Right cardiac atrium (tissue), 5 donors: ENCODE measurements around the gene SEMA5A. TPM values are rescaled to one million over a fixed set of nuclear protein-coding genes. Genes with fewer than 3 reads are reported as not detected.

ENCODE experiments used
- ATAC-seq, 2 donors: fragments of 200-7000 bp; cut with Tn5 transposase; one replicate each; pipeline versions ENCODE4 v1.8.0 to v1.9.1; 2020; ENCODE audit warnings: moderate library complexity in 2 of 2, mild to moderate bottlenecking in 1 of 2
- DNase-seq, 3 donors: peaks; one replicate each; pipeline ENCODE4 v3.0.0-alpha.2; 2020
- H3K27ac ChIP-seq: one replicate; pipeline ENCODE4 v1.5.1; 2013; ENCODE audit warnings: mild to moderate bottlenecking, low read length, control low read depth, moderate library complexity
- H3K27me3 ChIP-seq: one replicate; pipeline ENCODE4 v1.6.1; 2013; ENCODE audit not compliant: control insufficient read depth, insufficient read depth
- H3K4me1 ChIP-seq: one replicate; pipeline ENCODE4 v1.6.1; 2013; ENCODE audit warnings: low read length; ENCODE audit not compliant: control insufficient read depth, insufficient read depth
- H3K4me3 ChIP-seq: one replicate; pipeline ENCODE4 v1.5.1; 2013; ENCODE audit warnings: low read length, control low read depth
- H3K9me3 ChIP-seq: one replicate; pipeline ENCODE4 v1.6.1; 2013; ENCODE audit warnings: low read length; ENCODE audit not compliant: control insufficient read depth
- WGBS: extraction: QIAGEN DNeasy Blood & Tissue Kit; methylation state at CpG from one replicate; pipeline ENCODE4 v1.1.7; 2013; 5-methylcytosine and 5-hydroxymethylcytosine counted together
- intact Hi-C, 4 donors: fragments of 100-400 bp; cut with DNase I; formaldehyde crosslinking; loops; one replicate each; pipeline versions ENCODE4 v1.11.0 to v1.14.0; 2022 to 2023
- polyA plus RNA-seq: library from polyadenylated mRNA; stranded (reverse); fragments of 200-250 nt; gene quantifications from one replicate; pipeline ENCODE4 v1.2.3, GENCODE V29; 2013
- total RNA-seq, 4 donors: library from RNA; stranded (reverse); fragmentation: NEBNext Ultra II Directional; extraction: Animal tissue kit (Norgen Biotek cat#: 25700); gene quantifications; one replicate each; pipeline ENCODE4 v1.2.1, GENCODE V29; 2021
- donor health status: healthy with polysubstance abuse.
- donor health status: DM: no; HTN: yes; CAD: no.
- donor health status: DM: no; HTN: no; CAD: no.
- donor health status: DM: no; HTN: yes; CAD: no; lungs with severe emphysema.
- donor health status: DM: yes; HTN: yes; CAD: no.

SEMA5A gene
- total and polyA plus RNA-seq, 5 donors: 6.7 to 28.2 (median 23.9) TPM

GRCh38 chr5:9140711-9141110 lies 405.2 kb downstream of the SEMA5A start:
- DNase-seq (no peak), ATAC-seq (no peak)
- Histone ChIP-seq H3K4me1 (no peaks in the 10 kb centered on the region), H3K27ac (no peak overlapping the region), H3K9me3 (peaks cover 2% of the 10 kb centered on the region), H3K27me3 (no peaks in the 10 kb centered on the region), H3K4me3 (no peak overlapping the region)
- 49% methylated on average over 5 of the region's 5 CpGs for WGBS
- intact Hi-C loops: no loop called here

- Histone ChIP-seq H3K4me1 (no peaks in the 10 kb centered on the region), H3K9me3 (peaks cover 2% of the 10 kb centered on the region), H3K4me3 (no peak overlapping the region), H3K27ac (no peak overlapping the region), H3K27me3 (no peaks in the 10 kb centered on the region)
- no peak for ATAC-seq
- no peak for DNase-seq
- WGBS: 74% methylated on average over 4 of the region's 4 CpGs
- intact Hi-C loops: no loop called here
Measured at GRCh38 chr5:9140202-9140601, 405.7 kb downstream of the SEMA5A start.

- Histone ChIP-seq H3K4me3 (no peak overlapping the region), H3K27me3 (no peaks in the 10 kb centered on the region), H3K9me3 (no peaks in the 10 kb centered on the region), H3K27ac (no peak overlapping the region), H3K4me1 (no peaks in the 10 kb centered on the region)
- ATAC-seq (no peak), DNase-seq (no peak)
- intact Hi-C loops: no loop called here
Measured at GRCh38 chr5:9139344-9139743, 406.5 kb downstream of the SEMA5A start.

- Histone ChIP-seq H3K4me3 (no peak overlapping the region), H3K27ac (no peak overlapping the region), H3K27me3 (no peaks in the 10 kb centered on the region), H3K9me3 (no peaks in the 10 kb centered on the region), H3K4me1 (no peaks in the 10 kb centered on the region)
- ATAC-seq: no peak
- WGBS: 93% methylated on average over 2 of the region's 2 CpGs
- intact Hi-C loops: no loop called here
- DNase-seq: no peak
Measured at GRCh38 chr5:9128136-9128535, 417.7 kb downstream of the SEMA5A start.

- 68% methylated on average over 2 of the region's 2 CpGs for WGBS
- no peaks in the 10 kb centered on the region for H3K4me1 ChIP-seq
- no peaks in the 10 kb centered on the region for H3K9me3 ChIP-seq
- H3K27me3 ChIP-seq: no peaks in the 10 kb centered on the region
- no peak overlapping the region for H3K4me3 ChIP-seq
- no peak for ATAC-seq
- no peak for DNase-seq
- intact Hi-C loops: no loop called here
- no peak overlapping the region for H3K27ac ChIP-seq
Measured at GRCh38 chr5:9126490-9126889, 419.4 kb downstream of the SEMA5A start.

- no peaks in the 10 kb centered on the region for H3K9me3 ChIP-seq
- no peaks in the 10 kb centered on the region for H3K4me1 ChIP-seq
- WGBS: 76% methylated on average over 3 of the region's 3 CpGs
- H3K27me3 ChIP-seq: no peaks in the 10 kb centered on the region
- no peak for DNase-seq
- no peak for ATAC-seq
- no peak overlapping the region for H3K27ac ChIP-seq
- intact Hi-C loops: no loop called here
- no peak overlapping the region for H3K4me3 ChIP-seq
Measured at GRCh38 chr5:9125852-9126251, 420.0 kb downstream of the SEMA5A start.

GRCh38 chr5:9124838-9125237 lies 421.0 kb downstream of the SEMA5A start:
- H3K9me3 ChIP-seq: no peaks in the 10 kb centered on the region
- intact Hi-C loops: no loop called here
- no peak for DNase-seq
- no peaks in the 10 kb centered on the region for H3K4me1 ChIP-seq
- no peak overlapping the region for H3K27ac ChIP-seq
- no peaks in the 10 kb centered on the region for H3K27me3 ChIP-seq
- 92% methylated on average over 6 of the region's 6 CpGs for WGBS
- ATAC-seq: no peak
- H3K4me3 ChIP-seq: no peak overlapping the region

GRCh38 chr5:9124071-9124470 lies 421.8 kb downstream of the SEMA5A start:
- ATAC-seq (no peak), DNase-seq (no peak)
- 73% methylated on average over 3 of the region's 3 CpGs for WGBS
- no peak overlapping the region for H3K4me3 ChIP-seq
- no peaks in the 10 kb centered on the region for H3K4me1 ChIP-seq
- H3K9me3 ChIP-seq: no peaks in the 10 kb centered on the region
- H3K27me3 ChIP-seq: no peaks in the 10 kb centered on the region
- H3K27ac ChIP-seq: no peak overlapping the region
- intact Hi-C loops: no loop called here

GRCh38 chr5:9122528-9122927 lies 423.3 kb downstream of the SEMA5A start:
- ATAC-seq: no peak

GRCh38 chr5:9121597-9121996 lies 424.3 kb downstream of the SEMA5A start:
- Histone ChIP-seq H3K27ac (no peak overlapping the region), H3K4me3 (no peak overlapping the region), H3K9me3 (no peaks in the 10 kb centered on the region), H3K4me1 (no peaks in the 10 kb centered on the region), H3K27me3 (no peaks in the 10 kb centered on the region)
- DNase-seq (no peak), ATAC-seq (no peak)
- 59% methylated on average over 1 of the region's 1 CpG for WGBS
- intact Hi-C loops: no loop called here

More at GRCh38 chr5:9122528-9122927, 423.3 kb downstream of the SEMA5A start:
- H3K27ac ChIP-seq: no peak overlapping the region
- peak in 1 of 3 donors; percentile 16 for DNase-seq
- H3K9me3 ChIP-seq: no peaks in the 10 kb centered on the region
- 96% methylated on average over 16 of the region's 16 CpGs for WGBS
- no peaks in the 10 kb centered on the region for H3K27me3 ChIP-seq
- no peaks in the 10 kb centered on the region for H3K4me1 ChIP-seq
- H3K4me3 ChIP-seq: no peak overlapping the region
- intact Hi-C loops: no loop called here

GRCh38 chr5:9118852-9119251 lies 427.0 kb downstream of the SEMA5A start:
- Histone ChIP-seq H3K27me3 (no peaks in the 10 kb centered on the region), H3K9me3 (no peaks in the 10 kb centered on the region), H3K4me1 (no peaks in the 10 kb centered on the region), H3K4me3 (no peak overlapping the region), H3K27ac (no peak overlapping the region)
- WGBS: 89% methylated on average over 22 of the region's 22 CpGs
- ATAC-seq: no peak
- intact Hi-C loops: no loop called here
- DNase-seq: no peak

- Histone ChIP-seq H3K27ac (no peak overlapping the region), H3K4me3 (no peak overlapping the region), H3K9me3 (peaks cover 4% of the 10 kb centered on the region), H3K27me3 (no peaks in the 10 kb centered on the region), H3K4me1 (no peaks in the 10 kb centered on the region)
- intact Hi-C loops: no loop called here
- WGBS: 54% methylated on average over 1 of the region's 1 CpG
- DNase-seq: no peak
- ATAC-seq: no peak
Measured at GRCh38 chr5:9115093-9115492, 430.8 kb downstream of the SEMA5A start.
